NCI-H1048 (cell line): ENCODE data around the gene SLC9A4.

Experiments
- DNase-seq: peaks from one replicate; lab custom pipeline; 2025; lab: John Stamatoyannopoulos, UW

The SLC9A4 gene

DNA sequence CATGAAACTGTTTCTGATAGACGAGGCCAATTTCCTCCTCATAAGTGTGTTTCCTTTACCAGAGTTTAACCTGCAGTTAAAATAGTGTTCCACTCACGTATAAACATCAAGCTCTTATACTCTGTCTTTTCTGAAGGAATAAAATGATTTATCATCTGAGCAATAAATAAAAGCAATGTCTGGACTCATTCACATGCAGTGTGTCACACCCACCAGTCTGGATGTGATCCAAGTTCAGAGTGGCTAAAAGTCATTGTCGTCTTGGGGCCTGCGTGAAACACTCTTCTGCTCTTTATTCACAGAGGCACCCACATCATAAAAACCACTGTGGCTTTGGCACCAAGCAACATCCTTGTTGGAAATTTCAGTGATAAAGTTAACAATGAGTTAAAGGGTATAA, 19.5 kb upstream of the SLC9A4 start:
- no peak for DNase-seq

DNA sequence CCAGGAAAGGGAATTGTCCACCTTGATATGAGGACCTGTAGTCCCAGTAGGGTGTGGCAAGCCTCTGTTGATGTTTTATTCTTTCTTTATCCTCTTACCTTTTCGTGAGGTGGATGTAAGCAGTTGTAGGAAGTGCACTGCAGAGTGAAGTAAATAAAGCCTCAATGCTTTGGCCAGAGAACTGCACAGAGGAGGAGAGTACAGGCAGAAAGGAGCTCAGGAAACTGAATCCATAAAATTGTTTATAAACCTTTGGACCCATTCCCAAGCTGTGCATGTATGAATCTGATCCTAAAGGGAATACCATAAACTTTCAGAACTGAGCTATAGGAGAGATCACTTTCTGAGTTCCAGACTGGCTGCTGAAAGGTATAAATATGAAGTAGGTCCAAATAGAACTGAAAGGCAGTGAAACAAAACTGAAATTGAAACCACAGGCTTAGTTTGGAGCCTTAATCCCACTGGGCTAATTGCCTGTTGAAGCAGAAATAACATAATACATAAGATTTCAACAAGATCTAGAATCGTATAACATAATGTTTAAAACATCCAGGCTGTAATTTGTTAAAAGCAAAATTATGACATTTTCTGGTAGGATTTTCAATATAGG, 17.9 kb upstream of the SLC9A4 start:
- DNase-seq, result no peak

DNA sequence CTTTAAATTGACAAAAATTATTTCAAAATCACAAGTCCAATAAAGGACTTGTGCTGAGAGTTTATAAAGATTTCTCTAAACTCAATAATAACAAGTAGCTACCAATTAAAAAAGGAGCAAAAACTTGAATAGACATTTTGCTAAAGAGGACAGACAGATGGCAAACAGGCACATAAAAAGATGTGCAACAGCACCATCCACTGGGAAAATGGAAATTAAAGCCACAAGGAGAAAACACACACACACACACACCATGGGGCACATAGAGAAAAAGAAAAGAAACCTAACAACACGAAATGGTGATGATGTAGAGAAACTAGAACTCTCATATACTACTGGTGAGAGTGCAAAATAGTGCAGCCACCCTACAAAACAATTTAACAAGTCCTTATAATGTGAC, 12.6 kb upstream of the SLC9A4 start:
- DNase-seq, result no peak

DNA sequence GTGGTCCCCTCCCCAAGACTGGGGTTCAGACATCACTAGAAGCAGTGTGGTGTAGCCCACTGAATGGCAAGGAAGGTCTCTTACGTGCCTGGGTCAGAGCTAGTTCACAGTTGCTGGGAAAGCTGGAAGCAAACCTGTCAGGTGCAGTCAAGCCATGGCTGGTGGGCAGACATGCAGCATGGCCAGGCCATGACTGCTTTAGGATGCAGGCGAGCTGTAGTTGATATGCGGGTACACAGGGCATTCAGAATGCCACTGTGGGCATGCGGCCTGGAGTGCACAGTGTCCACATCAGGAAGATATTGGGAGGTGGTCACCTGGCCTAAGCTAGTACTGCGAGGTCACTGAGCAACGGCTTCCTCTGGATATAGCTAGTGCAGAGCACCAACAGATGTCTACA, 11.8 kb upstream of the SLC9A4 start:
- no peak for DNase-seq

DNA sequence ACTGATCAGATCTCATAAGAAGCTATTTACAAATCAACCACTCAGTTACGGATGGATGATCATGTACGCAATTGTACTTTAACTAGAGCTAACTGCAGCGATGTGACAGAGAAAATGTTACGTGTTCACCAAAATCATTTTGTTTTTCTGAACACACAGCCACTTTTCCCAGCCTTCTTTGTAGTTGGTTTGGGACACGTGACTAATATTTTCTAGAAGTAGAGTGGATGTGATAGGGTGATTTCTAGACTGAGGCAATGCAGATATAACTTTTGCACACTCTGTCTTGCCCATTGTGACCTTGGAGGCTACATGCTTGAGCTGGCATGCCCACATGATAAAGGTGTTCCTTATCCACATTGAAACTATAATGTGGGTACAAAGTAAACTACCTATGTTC, 9.9 kb upstream of the SLC9A4 start:
- DNase-seq, result no peak

DNA sequence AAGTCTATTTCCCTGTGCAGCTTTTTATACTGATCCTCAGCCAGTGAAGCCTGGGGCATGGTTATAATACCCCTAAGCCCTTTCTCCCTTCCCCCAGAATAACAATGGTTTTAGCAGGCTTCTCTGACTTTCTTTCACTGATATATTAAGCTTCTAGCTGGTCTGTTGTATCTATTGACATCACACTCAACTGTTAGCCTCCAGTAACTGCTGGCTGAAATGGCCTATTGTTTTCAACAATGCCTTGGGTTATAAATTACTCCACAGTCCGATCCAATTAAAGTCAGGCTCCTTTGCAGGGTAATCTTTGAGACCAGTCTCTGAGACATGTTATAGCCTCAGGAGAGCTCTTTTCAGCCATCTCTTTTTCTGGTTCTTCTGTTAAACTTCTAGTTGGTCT, 2.9 kb upstream of the SLC9A4 start:
- DNase-seq, result no peak

DNA sequence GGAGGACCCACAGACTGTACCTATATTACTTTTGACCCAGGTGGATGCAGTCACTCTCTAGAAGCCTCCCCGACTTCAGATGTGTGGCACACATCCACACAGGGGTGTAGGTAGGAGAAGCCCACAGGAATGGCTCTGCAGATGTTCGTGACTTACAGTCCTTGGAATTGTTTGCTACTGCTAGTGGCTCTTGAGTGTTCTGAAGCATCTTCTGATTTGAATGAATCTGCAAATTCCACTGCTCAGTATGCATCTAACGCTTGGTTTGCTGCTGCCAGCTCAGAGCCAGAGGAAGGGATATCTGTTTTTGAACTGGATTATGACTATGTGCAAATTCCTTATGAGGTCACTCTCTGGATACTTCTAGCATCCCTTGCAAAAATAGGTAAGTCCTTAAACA, 605 bp downstream of the SLC9A4 start:
- no peak for DNase-seq

DNA sequence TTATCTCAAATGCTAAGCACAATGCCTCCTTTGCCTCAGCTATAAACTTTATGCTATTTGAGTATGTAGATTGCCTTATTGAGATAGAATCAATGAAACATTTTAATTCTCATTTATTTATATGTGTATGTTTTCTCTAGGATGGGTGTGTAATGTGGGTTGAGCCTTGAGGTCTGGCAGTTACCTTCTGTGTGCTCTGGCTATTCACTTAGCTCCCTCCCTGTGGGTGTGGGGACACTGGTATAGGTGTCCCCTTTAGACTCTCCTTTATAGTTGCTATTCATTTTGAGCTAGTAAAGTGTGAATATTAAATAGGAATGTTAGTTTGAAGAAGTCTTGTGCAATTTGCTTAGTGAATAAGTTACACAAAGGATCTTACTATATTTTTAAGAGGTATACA, 1.8 kb downstream of the SLC9A4 start:
- DNase-seq, result no peak

DNA sequence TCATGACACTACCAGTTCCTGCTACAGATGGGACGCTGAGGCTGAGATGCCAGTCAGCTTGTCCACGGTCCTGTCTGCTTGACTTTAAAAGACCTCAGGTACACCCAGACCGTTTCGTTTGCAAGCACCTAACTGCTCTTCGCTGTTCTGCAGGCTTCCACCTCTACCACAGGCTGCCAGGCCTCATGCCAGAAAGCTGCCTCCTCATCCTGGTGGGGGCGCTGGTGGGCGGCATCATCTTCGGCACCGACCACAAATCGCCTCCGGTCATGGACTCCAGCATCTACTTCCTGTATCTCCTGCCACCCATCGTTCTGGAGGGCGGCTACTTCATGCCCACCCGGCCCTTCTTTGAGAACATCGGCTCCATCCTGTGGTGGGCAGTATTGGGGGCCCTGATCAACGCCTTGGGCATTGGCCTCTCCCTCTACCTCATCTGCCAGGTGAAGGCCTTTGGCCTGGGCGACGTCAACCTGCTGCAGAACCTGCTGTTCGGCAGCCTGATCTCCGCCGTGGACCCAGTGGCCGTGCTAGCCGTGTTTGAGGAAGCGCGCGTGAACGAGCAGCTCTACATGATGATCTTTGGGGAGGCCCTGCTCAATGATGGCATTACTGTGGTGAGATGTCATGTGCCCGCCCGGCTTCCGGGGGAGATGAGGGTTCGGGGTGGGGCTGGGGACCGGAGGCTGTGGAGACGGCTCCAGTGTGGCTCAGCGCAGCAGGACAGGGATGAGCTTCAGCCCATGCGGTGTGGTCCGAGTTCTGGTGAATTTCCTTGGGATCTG, 5.9 kb downstream of the SLC9A4 start:
- no peak for DNase-seq

DNA sequence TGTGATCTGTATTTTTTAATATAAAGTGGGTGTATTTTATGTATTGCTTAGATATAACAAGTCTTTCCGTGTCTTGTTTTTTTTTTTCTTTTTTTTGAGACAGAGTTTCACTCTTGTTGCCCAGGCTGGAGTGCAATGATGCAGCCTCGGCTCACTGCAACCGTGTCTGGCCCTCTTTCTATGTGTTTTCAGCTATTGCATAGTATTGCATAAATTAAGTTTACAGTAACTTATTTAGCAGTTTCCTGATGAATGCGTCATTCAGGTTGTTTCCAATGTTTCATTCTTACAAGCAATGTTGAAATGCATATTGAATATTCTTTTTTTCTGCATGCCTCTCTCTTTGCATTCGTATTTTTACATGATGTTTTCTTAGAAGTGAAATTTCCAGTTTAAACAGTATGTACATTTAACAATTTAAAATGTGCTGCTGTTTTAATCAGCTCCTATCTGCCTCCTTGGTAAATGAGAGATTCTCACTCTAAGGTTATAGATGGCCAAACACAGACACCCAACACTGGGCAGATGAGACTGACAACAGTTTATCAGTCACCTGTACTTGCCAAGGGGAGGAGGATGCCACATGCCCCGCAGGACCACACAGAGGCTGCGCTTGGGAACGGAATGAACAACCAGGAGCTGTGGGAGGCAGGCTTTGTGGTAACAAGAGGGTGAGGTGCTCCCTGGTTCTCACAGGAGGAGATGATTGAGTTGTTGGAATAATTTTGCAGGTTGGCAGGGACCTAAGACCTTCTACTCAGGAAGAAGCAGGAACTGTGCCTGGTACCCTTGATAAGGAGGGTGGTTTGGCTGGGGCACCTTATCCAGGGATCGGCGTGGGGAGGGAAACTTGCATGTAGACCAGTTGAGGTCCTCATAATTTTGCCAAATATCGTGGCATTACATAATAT, 7.5 kb downstream of the SLC9A4 start:
- no peak for DNase-seq

DNA sequence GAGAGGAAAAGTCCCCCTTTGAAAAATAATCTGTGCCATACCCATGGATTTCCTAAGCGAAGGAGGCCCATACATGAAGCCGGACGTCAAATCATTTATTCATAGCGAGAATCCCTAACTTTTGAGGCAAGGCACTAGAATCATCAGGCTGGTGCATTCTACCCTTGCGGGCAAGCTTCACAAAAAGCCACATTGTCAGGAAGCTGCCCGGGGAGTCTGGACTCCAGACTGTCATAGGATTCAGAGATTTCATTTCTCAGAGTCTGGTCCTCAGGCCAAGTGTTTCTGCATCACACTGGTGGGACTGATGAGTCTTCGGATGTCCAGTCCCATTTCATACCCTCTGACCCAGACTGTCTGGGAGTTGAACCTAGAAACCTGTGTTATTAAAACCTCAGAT, 8.9 kb downstream of the SLC9A4 start:
- DNase-seq, result no peak

DNA sequence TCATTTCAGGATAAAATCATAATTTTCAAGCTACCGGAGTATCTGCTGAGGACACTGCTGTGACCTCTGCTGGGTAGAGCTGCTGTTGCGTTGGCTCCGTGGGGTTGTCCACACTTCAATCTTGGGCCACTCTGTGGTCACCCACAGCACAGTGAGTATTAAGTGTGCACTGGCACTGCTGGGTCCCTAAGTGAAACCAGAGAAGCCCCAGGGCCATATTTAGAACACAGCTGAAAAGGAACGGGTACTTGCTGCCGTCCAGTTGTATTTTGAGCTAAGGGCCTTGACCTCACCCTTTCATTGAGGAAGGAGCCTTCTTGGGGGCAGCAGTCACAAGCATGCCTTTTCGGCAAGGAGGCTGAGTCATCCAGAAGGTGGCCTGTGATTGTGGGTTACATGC, 10.1 kb downstream of the SLC9A4 start:
- DNase-seq, result no peak

DNA sequence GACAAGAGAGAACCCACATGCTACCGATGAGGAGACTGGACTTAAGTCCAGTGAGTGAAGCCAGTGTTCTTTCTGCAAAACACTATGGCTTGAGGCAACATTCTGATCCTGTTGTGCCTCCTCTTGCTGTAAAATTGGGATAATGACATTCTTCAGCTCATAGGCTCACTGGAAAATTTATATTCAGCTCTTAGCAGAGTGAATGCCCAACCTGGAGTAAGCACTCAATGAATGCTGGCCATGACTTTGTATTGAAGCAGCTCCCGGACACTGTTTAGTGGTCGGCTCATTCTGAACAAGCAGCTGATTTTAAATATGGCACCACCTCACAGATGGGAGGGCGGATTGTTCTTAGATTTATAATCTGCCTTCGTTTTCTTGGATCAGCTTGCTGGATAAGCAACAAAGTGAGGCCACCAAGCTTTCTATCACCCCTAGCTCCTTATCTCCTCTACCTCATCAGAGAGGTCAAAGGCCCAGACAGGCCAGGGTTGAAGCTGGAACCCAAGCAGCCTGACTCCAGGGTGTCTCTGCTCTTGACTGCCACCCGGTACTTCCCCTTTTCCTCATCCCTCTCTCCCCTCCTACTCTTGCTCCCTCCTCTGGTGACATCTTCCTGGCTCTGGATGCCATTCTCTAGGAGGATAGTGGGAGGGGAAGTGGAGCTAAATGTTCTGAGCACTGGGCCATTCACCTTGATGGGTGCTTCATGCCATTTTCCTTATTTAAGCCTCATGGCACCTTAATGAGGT, 11.5 kb downstream of the SLC9A4 start:
- no peak for DNase-seq

DNA sequence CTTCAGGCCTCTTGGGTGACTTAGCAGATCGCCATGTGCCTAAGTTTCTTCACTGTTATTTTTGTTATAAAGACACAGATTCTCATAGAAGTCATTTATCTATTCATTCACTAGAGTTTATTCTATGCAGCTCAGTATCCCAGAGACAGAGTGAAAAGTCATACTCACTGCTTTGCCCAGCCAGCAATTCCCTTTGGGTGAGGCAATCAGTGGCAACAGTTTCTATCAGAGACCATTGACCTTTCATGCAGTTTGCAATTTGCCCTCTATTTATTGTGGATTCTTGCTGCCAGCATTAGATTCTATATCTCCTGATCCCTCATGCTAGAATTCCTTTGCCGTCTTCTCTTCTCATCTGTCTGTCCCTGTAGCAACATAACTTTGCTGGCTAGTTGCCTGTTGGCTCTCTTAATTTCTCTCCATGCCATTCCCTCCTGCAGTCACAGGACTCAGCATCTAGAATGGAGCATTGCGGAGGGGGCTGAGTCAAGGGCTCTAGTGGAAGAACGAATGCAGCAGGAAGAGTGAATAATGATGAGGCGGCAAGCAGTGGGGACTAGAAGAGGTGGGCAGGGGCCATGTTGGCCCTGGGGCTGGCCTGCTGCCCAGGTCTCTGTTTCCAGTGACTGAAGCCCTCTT, 12.2 kb downstream of the SLC9A4 start:
- no peak for DNase-seq

DNA sequence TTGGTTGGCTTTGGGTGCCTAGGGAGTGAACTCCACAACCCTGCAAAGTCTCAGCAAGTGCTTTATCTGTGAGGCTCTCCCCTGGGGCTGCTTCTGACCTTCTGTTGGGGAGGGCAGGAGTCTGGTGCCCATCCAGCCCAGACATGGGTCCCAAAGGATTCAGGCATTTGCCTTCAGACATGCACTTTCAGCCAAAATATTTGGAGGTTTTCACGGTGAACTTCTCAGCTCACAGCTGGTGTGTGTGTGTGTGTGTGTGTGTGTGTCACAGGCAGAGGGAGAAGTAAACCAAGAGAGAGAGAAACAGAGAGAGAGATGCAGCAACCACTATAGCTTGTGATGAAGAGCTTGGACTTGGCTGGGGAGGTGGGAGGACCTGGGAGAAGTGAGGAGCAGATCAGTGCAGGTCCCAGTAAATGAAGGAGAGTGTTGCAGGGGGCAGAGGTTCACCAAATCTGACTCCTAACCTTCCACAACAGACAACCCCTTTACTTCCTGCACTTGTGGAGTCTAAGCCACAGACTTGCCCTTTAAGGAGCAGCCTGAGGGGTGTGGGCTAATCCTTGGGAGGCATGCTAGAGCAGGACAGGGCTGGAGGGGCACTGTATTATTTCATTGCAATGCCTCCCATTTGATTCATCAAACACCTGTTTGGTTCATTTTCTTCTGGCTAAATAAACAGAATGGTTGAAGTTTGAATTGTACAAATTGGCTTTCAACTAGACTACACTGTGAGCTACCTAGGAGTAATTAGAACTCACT, 14.1 kb downstream of the SLC9A4 start:
- DNase-seq, result no peak

DNA sequence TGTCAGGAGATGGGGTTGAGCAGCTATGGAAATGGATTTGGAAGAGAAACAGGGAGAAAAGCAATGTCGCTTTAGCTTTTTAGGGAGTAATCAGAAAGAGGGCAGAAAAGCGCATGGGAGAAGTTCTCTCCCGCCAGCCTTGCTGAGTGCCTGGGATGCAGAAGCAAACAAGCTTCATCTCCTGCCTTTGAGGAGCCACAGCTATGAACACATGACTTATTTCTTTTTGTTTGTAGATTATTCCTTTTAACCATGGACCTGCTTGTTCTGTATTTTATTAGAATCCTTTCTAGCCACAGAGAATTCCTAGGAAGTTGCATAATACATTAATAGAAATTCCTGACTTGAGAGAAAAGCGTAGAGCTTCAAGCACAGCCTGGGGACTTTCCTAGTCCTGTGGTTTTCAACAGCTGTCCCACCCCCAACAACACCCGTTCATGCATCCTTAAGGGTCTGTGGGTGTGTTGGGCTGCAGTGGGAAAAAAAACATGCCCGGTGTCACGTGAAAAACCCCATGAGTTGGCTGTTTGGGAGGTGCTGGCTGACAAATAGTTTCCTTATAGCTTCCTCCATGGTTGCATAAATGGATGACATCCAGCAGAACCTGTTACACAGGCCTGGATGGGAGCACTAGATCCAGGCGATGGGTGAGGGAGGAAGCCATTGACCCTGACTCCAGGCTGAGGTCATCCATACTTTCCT, 14.9 kb downstream of the SLC9A4 start:
- DNase-seq, result no peak

DNA sequence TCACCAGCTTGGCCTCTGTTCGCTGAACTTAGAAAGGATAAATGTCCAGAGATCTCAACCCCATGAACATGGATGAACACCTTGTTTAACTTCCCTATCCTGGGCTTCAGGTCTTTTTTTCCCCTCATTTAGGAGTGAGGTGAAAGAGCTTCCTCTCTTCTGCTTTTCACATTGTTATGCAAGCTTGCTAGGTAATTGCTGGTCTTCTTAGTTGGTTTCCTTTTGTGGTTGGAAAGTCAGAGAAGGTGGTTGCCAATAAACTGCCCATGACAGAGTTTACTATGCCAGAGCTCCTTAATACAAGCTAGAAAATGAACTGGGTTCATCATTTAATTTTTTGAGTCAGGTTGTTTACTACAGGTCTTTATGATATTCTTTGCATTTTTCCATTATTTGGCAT, 16.6 kb downstream of the SLC9A4 start:
- no peak for DNase-seq

DNA sequence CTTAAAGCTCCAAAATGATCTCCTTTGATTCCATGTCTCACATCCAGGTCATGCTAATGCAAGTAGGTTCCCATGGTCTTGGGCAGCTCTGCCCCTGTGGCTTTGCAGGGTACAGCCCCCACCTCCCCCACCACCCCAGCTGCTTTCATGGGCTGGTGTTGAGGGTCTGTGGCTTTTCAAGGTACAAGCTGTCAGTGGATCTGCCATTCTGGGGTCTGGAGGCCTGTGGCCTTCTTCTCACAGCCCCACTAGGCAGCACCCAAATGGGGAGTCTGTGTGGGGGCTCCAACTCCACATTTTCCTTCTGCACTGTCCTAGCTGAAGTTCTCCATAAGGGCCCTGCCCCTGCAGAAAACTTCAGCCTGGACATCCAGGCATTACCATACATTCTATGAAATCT, 19.0 kb downstream of the SLC9A4 start:
- no peak for DNase-seq

DNA sequence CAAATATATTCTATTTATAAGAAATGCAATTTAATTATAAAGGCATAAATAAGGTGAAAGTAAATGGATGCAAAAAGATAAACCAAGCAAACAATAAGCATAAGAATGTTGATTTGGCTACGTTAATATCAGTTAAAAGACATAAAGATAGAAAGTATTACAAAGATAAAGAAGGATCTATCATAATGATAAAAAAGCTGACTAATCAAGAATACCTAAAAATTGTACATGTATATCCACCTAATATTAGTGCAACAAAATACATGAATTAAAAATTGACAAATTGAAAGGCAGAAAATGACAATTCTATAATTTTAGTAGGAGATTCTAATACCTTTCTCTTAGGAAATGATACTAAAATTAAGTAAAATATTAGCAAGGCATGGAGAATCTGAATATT, 21.5 kb downstream of the SLC9A4 start:
- no peak for DNase-seq

DNA sequence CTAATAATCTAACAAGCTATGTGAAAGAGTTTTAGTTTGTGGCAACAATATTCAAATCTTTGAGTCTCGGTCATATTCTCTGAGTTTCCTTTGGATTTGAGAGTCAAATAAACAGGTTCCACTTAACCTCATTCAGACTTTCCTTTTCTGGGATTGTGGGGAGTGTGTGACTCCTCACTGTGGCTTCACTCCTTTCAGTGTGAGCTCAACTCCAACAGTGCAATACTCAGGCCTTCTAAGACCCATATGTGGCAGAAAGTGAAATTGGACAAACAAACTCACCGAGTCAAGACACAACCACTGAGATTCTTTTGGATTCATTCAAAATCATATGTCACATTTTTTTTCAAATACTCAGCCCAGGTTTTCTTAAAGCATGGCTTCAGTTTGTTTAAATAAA, 25.4 kb downstream of the SLC9A4 start:
- no peak for DNase-seq
